NCI-H69 (cell line): Measurements from ENCODE around the gene PARVB.
"Not testable (repeated sequence)": the region's sequence is repeated elsewhere in the genome, so short reads cannot be mapped to it uniquely, and the experiment has no call there.

ENCODE experiments used
- DNase-seq: peaks from one replicate; lab custom pipeline; 2025; lab: John Stamatoyannopoulos, UW

Gene PARVB

GRCh38 chr22:44056649-44057048 lies 32.5 kb downstream of the PARVB start:
- DNase-seq: not testable (repeated sequence)

- DNase-seq: no peak
Measured at GRCh38 chr22:44057401-44057987, 33.4 kb downstream of the PARVB start.

- no peak for DNase-seq
Measured at GRCh38 chr22:44063462-44064371, 39.6 kb downstream of the PARVB start.

GRCh38 chr22:44067033-44067432 lies 42.9 kb downstream of the PARVB start:
- DNase-seq: no peak

GRCh38 chr22:44067901-44068300 lies 43.8 kb downstream of the PARVB start:
- DNase-seq: no peak

GRCh38 chr22:44068422-44069191 lies 44.5 kb downstream of the PARVB start:
- DNase-seq: no peak

- DNase-seq: no peak
Measured at GRCh38 chr22:44070029-44070428, 45.9 kb downstream of the PARVB start.

- DNase-seq: no peak
Measured at GRCh38 chr22:44071781-44072326, 47.8 kb downstream of the PARVB start.

- DNase-seq: peak; percentile 21
Measured at GRCh38 chr22:44074337-44074984, 50.4 kb downstream of the PARVB start.

- DNase-seq: no peak
Measured at GRCh38 chr22:44075022-44075421, 50.9 kb downstream of the PARVB start.

- no peak for DNase-seq
Measured at GRCh38 chr22:44075670-44076069, 51.6 kb downstream of the PARVB start.

- DNase-seq: no peak
Measured at GRCh38 chr22:44076825-44077224, 52.7 kb downstream of the PARVB start.

- DNase-seq: peak; percentile 77
Measured at GRCh38 chr22:44080936-44081861, 57.1 kb downstream of the PARVB start.

GRCh38 chr22:44082801-44083200 lies 58.7 kb downstream of the PARVB start:
- no peak for DNase-seq

GRCh38 chr22:44084044-44084772 lies 60.1 kb downstream of the PARVB start:
- no peak for DNase-seq

GRCh38 chr22:44085743-44086270 lies 61.7 kb downstream of the PARVB start:
- peak; percentile 80 for DNase-seq

GRCh38 chr22:44086271-44087088 lies 62.4 kb downstream of the PARVB start:
- no peak for DNase-seq

GRCh38 chr22:44087089-44087430 lies 63.0 kb downstream of the PARVB start:
- DNase-seq: no peak

- DNase-seq: no peak
Measured at GRCh38 chr22:44088976-44089570, 65.0 kb downstream of the PARVB start.
